SK-N-SH (cell line): ENCODE measurements around the gene HDAC2.
A peak's percentile ranks its signal among the peaks of the same experiment; 100 is the strongest.

Experiments used
- CHD2 ChIP-seq: fragments of 150-350 bp; IDR thresholded peaks from 2 replicates; pipeline ENCODE4 v1.6.1; 2018; ENCODE audit warnings: low read length; ENCODE audit not compliant: partially characterized antibody
- YY1 ChIP-seq: IDR thresholded peaks from 2 replicates; pipeline ENCODE4 v1.4.0; 2012; ENCODE audit warnings: low read depth, mild to moderate bottlenecking
- TF ChIP-seq, protein P1 (sequence below): fragments of 200-600 bp; sonication (generic); IDR thresholded peaks from 2 replicates; pipeline ENCODE4 v1.6.1; 2017; ENCODE audit warnings: antibody characterized with exemption, mild to moderate bottlenecking, moderate library complexity

DNA sequence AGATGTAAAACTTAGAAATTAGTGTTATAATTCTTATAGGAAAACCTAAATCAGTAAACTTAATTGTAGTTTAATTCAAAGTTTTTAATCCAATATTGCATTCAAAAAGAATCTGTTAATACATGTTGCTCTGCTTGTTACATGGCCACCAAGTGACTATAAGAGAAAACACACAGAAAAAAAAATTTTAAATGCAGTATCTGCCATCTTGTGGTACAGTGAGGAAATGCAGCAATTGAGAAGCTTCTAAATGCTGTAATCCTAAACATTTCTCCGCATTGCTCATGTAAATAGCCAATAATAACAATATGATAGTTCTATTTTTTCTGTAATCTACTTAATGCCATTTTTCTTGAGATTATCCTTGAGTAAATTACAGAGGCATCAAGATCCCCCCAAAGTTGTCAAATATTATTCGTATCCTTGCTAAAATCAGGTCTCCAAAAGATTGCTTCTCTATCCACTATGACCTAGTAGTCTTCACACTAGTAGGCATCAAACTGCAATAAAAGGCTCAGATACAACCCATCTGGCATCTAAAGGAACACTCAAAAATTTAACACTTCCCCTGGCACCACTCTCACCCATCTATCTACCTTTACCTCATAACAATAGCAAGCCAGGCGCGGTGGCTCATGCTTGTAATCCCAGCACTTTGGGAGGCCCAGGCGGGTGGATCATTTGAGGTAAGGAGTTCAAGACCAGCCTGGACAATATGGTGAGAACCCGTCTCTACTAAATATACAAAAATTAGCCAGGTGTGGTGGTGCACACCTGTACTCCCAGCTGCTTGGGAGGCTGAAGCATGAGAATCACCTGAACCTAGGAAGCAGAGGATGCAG, 34.6 kb downstream of the HDAC2 start:
- TF ChIP-seq, protein P1, sequence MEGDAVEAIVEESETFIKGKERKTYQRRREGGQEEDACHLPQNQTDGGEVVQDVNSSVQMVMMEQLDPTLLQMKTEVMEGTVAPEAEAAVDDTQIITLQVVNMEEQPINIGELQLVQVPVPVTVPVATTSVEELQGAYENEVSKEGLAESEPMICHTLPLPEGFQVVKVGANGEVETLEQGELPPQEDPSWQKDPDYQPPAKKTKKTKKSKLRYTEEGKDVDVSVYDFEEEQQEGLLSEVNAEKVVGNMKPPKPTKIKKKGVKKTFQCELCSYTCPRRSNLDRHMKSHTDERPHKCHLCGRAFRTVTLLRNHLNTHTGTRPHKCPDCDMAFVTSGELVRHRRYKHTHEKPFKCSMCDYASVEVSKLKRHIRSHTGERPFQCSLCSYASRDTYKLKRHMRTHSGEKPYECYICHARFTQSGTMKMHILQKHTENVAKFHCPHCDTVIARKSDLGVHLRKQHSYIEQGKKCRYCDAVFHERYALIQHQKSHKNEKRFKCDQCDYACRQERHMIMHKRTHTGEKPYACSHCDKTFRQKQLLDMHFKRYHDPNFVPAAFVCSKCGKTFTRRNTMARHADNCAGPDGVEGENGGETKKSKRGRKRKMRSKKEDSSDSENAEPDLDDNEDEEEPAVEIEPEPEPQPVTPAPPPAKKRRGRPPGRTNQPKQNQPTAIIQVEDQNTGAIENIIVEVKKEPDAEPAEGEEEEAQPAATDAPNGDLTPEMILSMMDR = peak; percentile 87
- TF ChIP-seq CHD2 (no peak), YY1 (no peak)
